Stimulated activated CD8-positive, alpha-beta memory T cell treated with anti-CD3 and anti-CD28 coated beads, Interleukin-15, amount 100 ng/mL, for 24 hours (primary cell): Measurements from ENCODE around the gene MICOS13.
"Not testable (repeated sequence)": the region's sequence is repeated elsewhere in the genome, so short reads cannot be mapped to it uniquely, and the experiment has no call there.

Experiments
- DNase-seq: peaks from one replicate; pipeline ENCODE4 v3.0.0-alpha.2; 2020; ENCODE audit warnings: low read depth

The MICOS13 gene, protein sequence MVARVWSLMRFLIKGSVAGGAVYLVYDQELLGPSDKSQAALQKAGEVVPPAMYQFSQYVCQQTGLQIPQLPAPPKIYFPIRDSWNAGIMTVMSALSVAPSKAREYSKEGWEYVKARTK

DNA sequence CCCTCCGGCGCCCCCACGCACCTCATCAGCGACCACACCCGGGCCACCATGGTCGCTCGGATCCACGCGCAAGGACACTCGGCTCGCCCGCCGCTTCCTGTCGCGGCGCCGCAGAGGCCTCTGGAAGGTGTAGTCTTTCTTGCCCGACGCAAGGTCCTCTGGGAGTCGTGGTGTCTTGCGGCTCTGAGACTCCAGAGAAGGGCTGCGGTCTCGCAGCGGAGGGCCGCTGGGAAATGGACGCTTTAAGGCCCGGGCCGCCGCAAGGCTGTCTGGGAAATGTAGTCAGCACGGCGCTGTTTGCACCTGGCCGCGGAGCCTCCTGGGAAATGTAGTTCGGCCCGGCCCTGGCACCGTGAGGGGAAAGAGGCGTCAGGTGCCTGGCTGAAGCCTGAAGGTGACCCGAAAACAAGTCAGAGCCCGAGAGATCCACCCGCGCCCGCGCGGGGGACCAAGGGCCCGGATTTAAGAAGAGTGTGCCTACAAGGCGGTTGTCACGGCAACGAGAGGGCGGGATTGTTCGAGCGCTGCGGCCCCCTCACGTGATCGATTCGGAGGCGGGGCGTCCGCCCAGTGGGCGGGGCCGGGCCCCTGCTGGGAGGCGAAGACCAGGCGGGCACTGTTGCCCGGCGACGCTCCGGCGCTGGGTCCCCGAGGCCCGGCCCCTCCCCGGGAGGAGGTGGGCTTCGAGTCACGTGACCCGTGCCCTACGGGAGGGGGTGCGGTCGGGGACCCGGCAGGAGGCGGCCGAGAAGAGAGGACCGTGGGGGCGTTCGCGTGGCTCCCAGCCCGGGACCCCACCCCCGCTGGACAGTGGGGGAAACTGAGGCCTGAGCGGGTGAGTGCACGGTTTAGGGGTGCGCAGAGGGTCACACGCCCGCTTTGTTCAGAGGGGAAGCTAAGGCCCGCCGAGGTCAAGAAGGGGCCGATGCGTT is at the start of gene MICOS13, which contains the start of gene HSD11B1L:
Gene MICOS13, minus strand, starts transcription at position 80 of the 932 bp plus-strand sequence. Its CDS starts 30 bp downstream, at position 50.
Gene HSD11B1L, plus strand, starts transcription at position 591 of the 932 bp plus-strand sequence. CDS start 3,806 bp downstream, outside the sequence.
- peak; percentile 93 for DNase-seq

DNA sequence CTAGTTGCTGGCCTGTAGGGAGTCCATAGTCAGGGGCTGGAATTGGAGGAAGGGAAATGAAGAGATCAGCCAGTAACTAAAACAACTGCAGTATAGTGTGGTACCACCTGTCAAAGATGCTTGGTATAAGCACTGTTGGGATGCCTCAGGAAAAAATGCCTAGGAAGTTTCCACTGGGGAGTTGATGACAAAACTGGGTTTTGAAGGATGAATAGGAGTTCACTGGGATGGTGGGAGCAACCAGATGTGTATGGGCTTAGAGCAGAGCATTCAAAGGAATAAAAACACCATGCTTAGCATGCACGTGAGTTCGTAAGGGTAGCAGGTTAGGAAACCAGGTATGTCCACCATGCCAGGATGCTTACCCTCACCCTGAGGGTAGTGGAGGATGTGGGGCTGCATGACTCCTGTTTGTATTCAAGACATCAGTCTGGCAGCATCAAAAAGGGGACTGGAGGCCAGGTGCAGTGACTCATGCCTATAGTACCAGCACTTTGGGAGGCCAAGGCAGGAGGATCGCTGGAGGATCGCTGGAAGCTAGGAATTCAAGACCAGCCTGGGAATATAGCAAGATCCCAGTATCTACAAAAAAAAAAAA is 47.2 kb upstream of the MICOS13 start:
- no peak for DNase-seq

DNA sequence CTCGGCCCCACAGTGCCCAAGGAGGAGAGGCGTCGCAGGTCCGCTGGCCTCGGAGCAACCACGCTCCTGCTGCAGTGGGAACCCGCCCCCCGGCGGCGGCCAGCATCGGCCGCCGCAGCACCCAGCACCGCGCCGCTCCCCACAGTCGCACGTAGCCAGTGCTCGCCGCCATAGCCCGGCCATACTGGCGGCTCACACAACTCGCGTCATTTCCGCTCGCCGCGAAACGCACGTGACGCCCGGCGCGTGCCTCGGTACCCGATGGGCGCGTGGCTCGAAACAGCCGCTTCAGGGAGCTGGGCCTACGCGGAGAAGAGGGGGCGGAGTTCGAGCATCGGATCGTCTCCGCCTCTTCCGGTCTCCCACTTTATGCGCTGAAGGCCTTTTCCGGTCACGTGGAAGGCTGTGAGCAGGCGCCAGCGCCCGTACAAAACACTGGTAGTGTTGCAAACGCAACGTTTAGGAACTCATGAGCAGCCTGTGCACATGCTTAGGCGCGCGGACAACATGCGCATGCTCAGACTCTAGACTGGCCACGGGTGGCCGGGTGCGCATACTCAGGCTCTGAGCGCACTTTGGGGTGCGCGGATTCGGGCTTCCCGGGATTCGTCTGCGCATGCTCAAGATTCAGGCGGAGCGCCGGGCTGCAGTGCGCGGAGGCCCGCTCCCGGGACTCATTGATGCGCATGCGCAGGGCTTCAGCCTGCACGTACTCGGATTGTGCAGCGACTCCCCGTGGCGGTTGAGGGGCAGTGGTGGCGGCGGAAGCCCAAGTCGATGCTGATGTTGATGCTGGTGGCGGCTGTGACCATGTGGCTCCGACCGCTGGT is 39.9 kb upstream of the MICOS13 start, which contains the start of the genes CATSPERD and LONP1:
Gene CATSPERD, plus strand, starts transcription at position 677 of the 830 bp plus-strand sequence. Its CDS starts 101 bp downstream, at position 778.
Gene LONP1, minus strand, starts transcription at position 186 of the 830 bp plus-strand sequence. Its CDS starts 14 bp downstream, at position 172.
- peak; percentile 96 for DNase-seq

DNA sequence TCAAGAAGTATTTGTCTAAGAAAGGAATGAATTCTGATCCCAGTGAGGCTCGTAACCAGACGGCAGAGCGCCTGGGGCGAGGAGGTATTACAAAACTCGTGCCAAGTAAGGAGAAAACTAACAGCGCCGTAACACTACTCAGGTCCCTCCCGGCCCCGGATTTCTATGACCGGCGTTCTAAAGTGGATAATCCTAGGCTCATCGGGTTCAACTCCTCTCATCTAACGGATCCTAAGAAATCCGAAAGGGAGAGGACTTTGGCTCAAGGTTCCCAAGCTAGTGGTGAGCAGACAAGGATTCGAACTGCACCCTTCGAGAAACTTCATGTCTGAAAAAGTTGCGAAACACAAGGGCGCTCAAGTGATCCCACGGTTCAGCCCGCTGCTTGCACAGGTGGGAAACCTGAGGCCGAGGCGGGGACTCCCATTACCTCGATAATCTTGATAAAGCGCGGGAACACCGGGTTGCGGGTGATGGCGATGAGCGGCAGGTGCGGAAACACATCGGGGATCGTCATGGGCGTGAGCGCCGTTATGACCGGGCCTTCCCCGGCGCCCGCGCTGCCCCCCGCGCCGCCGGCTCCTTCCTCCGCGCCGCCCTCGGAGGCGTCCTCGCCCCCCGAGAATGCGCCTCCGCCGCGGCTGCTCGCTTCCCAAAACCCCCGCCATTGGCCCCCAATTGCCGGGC is 39.1 kb upstream of the MICOS13 start:
- DNase-seq: no peak

DNA sequence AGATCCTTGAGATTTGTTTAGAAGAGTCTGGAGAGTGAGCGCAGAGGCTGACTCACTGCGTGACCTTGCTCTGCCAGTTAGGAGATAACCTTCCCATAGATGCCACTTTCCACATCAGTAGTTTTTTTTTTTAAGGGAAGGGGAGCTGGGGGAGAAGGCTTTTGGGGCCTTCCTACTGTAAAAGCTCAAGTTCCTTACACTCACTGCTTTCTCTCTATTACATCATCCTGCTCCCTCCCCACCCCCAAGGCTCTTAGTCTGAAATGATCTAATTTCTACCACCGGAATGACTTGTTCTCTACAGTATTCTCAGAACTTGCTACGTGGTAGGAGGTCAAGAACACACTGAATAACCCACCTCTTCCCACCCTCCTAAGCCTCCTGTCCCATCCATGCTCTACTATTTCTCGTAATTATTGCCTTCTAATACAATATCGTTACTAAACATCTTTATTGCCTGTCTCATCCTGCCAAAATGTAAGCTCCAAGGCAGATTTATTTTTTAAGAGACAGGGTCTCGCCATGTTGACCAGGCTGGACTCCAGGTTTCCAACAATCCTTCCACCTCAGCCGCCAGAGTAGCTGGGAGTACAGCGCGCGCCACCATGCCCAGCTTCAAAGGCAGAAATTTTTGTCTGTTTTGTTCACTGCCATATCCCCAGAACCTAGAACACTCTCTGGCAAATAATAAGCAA is 38.4 kb upstream of the MICOS13 start:
- DNase-seq: no peak

DNA sequence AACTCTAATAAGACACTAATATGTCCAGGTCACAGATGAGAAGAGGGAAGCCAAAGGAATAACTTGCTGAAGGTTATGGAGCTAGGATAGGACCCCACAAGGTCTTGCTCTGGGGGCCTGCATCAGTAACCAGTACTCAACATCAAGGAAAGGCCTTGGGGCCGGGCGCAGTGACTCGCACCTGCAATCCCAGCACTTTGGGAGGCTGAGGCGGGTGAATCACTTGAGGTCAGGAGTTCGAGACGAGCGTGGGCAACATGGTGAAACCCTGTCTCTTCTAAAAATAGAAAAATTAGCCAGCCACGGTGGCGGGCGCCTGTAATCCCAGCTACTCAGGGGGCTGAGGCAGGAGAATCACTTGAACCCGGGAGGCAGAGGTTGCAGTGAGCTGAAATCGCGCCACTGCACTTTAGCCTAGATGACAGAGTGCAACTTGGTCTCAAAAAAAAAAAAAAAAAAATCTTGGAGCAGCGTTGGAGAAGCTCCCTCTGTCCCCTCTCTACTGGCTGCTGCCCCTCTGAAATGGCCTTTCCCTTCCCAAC is 37.8 kb upstream of the MICOS13 start:
- DNase-seq: no peak

DNA sequence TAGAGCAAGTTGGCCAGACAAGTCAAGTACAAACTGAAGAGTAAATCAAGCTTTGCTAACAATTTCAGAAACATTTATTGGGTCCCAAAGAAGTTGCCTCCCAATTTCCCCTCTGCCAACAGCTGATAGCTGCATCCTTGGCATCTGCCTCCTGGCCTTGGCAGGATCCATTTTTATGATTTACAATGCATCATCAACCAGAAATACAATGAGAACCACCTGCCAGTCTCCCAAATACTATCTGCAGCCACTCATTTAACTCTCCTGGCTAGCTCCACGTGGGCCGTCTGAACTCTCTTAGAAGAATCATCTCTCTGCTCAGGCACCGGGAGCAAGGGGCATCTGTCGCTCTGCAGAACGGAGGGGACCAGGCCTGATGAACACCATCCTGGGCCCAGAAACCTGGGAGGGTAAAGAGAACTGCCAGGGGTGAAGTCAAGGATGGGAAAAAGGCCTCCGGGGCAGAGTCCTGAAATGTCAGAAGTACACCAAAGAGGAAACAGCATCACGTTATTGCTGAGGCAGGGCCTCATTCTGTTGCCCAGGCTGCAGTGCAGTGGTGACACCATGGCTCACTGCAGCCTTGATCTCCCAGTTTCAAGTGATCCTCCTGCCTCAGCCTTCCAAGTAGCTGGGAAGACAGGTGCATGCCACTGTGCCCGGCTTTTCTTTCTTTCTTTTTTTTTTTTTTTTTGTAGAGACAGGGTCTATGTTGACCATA is 37.1 kb upstream of the MICOS13 start:
- DNase-seq: no peak

DNA sequence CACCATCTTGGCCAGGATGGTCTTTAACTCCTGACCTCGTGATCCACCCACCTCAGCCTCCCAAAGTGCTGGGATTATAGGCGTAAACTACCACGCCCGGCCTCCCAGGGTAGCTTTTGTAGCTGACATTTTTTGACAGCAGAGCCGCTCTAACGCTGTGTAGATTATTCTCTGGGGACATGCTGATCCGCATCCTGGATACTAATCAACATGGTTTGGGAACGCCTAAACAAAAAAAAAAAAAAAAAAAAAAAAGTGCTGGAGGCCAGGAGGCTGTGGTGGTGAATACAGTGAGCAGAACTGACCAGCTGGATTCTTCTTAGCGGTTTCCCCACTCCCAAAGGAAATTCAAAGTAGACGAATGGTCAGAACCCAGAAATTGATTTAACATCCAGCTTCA is 34.5 kb upstream of the MICOS13 start:
- no peak for DNase-seq

DNA sequence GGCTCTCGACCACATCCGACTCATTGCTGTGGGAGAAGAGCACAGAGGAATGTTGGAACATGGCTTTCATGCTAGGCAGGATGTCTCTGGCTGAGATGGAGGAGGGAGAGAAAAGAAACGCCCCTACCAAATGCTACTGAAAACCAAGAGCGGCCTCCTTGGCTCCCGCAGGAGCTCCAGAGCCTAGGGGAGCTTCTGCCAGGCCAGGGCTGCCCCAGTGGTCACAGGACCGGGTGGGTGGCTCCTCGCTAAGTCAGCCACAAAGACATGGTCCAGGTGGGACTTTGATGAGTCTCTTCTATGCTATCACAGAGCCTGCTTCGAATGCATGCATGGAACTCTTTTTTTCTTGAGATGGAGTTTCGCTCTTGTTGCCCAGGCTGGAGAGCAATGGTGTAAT is 32.9 kb upstream of the MICOS13 start:
- no peak for DNase-seq

DNA sequence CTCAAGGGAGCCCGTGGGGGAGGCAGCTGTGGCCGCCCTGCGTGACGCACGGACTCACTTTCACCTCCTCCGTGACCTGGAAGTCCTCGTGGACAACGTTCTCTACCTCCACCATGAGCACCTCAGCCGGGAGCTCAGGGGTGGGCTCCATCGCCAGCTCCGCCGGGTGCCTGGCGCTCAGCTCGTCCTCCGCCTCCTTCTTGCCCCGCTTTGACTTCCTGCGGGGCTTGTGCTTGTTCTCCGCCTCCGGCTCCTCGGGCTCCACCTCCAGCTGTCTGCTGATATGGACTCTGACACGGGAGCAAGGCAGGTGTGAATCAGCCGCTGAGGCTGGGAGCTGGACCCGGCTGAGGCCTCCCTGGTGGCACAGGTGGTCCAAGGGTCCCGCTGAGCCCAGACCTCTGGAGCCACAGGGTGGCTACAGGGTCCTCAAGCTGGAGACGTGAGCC is 31.4 kb upstream of the MICOS13 start:
- DNase-seq: no peak

DNA sequence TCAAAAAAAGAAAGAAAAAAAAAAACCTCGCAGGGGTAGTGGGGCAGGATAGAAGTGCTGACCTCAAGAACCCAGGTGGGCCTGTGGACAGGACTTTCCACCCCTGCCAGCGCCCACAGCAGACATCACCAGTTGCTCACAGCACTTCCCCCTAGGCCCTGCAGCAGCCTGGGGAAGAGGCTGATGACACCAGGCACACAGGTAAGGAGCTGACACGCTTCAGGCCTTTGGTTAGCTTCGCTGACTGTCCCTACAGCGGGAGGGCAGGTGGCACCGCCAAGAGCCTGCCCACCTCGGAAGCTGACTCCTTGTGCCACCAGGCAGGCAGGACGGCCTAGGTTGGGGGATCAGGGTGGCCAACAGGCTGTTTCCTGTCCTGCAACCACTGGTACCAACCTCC is 30.7 kb upstream of the MICOS13 start:
- no peak for DNase-seq

DNA sequence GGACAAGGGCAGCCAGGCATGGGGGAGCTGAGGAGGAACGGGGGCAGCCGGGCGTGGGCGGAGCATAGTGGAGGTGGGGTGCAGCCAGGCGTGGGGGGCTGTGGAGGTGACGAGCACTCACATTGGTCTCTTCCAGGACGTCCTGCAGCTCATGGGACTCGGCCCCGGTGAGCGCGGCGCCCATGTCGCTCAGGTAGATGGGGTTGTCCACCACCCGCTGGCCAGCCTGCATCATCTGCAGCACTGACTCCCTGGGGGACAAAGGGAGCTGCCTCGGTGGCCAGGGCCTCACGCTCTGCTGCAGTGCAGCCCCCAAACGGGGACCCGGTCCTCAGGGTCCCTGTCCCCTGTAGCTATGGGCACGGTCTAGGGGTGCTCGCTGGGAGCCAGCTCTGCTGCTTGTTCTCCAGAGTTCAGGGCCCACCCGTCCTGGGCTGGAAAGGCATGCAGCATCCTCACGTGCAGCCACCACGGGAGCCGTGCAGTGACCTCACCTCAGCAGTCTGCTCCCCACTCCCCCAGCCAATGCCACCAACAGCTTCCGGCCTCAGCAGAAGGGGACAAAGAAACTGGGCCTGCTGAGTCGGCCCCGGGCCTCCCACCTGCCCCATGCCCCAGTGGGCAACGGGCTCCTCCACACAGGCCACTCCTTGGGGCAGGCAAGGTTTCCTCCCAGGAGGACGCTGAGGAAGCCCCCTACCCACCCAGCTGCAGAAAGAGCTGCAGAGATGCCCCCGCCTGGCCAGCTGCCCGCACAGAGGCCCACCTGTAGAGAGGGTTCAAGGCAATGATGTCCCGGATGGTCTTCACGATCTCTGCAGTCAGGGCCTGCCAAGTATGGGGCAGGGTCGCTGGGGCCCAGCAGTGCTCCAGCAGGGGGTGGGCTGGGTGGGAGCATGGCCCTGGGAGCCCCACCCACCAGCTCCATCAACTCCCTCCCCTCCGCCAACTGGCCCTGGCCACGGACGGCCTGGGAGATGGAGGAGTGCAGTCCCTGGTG is 27.6 kb upstream of the MICOS13 start:
- no peak for DNase-seq

DNA sequence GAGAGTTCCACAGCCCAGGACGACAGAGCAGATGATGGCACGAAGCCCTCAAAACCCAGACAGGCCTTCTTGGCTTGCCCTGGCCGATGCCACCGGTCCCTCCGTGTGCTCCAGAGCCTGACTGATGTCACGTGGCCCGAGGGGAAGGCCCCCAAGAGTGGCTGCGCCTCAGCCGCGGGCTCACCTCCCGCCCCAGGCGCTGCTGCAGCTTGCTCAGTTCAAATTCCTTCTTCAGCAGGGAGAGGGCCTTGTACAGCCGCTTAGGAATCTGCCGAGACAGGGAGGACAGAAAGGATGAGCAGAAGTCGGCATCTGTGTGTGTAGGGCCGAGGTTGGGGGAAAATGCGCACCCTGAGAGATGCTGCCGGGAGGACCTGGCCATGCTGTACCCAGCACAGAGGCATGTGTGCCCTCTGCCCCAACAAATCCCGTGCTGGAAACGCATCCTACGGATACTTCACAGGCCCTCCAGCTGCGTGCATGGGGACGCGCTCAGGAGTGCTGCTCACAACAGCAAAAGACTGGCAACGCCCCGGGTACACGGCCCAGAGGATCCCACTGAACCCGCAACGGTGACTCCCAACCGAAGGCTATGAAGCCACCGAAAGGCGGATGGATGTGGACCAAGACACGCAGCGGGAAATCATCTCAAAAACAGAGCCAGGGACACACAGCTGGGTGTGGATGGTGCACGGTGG is 26.7 kb upstream of the MICOS13 start:
- DNase-seq: no peak

DNA sequence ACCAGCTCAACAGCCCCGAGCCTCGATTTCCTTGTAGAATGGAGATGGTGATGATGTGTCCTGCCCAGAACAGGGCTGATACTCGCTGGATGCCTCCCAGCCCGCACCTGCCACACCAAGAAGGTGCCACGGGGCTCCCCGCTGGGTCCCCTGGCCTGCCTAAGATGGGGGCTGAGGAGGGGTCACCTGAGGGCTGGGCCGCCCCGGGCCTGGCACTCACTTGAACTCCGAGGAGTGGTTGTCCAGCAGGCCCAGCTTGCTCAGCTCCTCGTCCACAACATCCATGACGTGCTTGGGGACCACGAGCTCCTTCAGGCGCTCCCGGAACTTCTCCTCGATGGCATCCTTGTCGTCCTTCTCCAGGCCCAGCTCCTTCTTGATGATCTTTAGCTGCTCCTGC is 25.2 kb upstream of the MICOS13 start:
- DNase-seq: no peak

DNA sequence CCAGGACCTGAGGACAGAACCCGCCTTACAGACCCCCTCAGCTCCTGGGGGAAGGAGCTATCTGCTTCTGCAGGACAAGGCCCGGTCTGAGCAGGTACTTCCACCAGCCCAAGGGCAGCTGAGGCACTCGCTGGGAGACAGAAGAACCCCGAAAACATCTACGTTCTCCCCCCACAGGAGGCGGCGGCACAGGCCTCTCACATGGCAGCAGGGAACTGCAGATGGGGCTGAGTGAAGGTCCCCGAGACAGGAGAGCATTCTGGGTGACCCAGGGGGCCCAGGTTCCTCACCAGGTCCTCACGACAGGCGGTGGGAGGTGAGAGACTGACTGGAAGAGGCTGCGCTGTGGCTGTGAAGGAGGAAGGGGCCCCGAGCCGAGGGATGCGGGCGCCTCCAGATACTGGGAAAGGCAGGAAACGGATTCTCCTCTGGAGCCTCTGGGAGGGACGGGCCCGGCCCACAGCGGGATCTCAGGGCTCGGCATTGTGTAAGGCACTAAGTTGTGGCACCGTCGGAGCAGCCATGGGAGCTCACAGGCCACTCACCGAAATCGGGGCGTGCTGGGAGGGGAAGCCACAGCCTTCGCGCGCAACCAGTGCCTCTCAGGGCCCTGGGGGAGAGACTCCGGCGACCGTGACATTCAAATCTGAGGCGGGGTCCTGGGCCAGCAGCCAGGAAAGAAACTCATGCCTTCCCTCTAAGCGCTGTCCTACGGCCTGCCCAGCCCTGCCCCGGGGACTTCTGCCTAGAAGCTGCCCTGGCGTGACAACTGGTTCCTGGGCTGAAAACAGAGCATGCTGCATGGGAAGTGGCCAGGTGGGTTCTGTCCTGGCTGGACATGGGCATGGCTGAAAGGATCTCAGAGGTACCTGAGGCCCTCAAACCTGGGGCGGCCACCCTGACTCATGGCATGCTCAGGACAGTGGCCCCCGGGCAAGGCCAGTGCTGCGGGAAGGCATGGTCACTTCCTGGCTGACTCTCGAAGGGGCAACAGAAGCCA is 23.8 kb upstream of the MICOS13 start:
- DNase-seq: no peak

DNA sequence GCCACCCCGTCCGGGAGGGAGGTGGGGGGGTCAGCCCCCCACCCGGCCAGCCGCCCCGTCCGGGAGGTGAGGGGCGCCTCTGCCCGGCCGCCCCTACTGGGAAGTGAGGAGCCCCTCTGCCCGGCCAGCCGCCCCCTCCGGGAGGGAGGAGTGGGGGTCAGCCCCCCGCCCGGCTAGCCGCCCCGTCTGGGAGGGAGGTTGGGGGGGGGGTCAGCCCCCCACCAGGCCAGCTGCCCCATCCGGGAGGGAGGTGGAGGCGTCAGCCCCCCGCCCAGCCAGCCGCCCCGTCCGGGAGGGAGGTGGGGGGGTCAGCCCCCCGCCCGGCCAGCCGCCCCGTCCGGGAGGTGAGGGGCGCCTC is 21.7 kb upstream of the MICOS13 start:
- DNase-seq: not testable (repeated sequence)
